Transverse colon (tissue), 4 donors: ENCODE measurements around the gene TRIAP1.

ENCODE experiments used
- EP300 ChIP-seq: sonication (generic); formaldehyde crosslinking; IDR thresholded peaks from one replicate; pipeline ENCODE4 v1.6.1; 2017; ENCODE audit warnings: antibody characterized with exemption, low read depth
- POLR2A ChIP-seq: fragments of 450-650 bp; IDR thresholded peaks from one replicate; pipeline ENCODE4 v1.6.1; 2016; ENCODE audit warnings: antibody characterized with exemption, mild to moderate bottlenecking, moderate library complexity
- POLR2AphosphoS5 ChIP-seq, 3 donors: sonication (generic); formaldehyde crosslinking; IDR thresholded peaks; one replicate each; pipeline ENCODE4 v1.6.1; 2016; ENCODE audit warnings: antibody characterized with exemption in 3 of 3
- TF ChIP-seq, protein P1 (sequence below), 5 experiments: fragments of 200-600 bp in 3 of 5; fragments of 450-650 bp in 2 of 5; sonication (generic) in 3 of 5; IDR thresholded peaks; 1 replicate in 2 of 5; 2 replicates in 3 of 5; pipeline ENCODE4 v1.5.1; 2016 to 2017; ENCODE audit warnings: antibody characterized with exemption in 5 of 5, inconsistent platforms in 3 of 5, mild to moderate bottlenecking in 2 of 5, moderate library complexity in 1 of 5

- TF ChIP-seq, protein P1, sequence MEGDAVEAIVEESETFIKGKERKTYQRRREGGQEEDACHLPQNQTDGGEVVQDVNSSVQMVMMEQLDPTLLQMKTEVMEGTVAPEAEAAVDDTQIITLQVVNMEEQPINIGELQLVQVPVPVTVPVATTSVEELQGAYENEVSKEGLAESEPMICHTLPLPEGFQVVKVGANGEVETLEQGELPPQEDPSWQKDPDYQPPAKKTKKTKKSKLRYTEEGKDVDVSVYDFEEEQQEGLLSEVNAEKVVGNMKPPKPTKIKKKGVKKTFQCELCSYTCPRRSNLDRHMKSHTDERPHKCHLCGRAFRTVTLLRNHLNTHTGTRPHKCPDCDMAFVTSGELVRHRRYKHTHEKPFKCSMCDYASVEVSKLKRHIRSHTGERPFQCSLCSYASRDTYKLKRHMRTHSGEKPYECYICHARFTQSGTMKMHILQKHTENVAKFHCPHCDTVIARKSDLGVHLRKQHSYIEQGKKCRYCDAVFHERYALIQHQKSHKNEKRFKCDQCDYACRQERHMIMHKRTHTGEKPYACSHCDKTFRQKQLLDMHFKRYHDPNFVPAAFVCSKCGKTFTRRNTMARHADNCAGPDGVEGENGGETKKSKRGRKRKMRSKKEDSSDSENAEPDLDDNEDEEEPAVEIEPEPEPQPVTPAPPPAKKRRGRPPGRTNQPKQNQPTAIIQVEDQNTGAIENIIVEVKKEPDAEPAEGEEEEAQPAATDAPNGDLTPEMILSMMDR (IDR thresholded peaks at IDR 0.05), result no peak
- no peak for TF ChIP-seq POLR2AphosphoS5 (IDR thresholded peaks at IDR 0.05)
- no peak for TF ChIP-seq POLR2A
- TF ChIP-seq EP300, result no peak
Observed at GRCh38 chr12:120421701-120422100, 24.5 kb downstream of the TRIAP1 start.
